HepG2 (cell line): Measurements from ENCODE around the gene HTR4. TPM values are rescaled to one million over a fixed set of nuclear protein-coding genes. Genes with fewer than 3 reads are reported as not detected.
A peak's percentile ranks its signal among the peaks of the same experiment; 100 is the strongest.

Experiments used
- CBFB ChIP-seq: sonication (generic); formaldehyde crosslinking; IDR thresholded peaks from 2 replicates; pipeline ENCODE4 v1.4.0; 2020; ENCODE audit warnings: missing genetic modification reagents
- EED ChIP-seq: sonication (generic); formaldehyde crosslinking; IDR thresholded peaks from 2 replicates; pipeline ENCODE4 v1.5.0; 2020; ENCODE audit warnings: mild to moderate bottlenecking, missing genetic modification reagents
- HHEX ChIP-seq: IDR thresholded peaks from 2 replicates; pipeline ENCODE4 v1.6.1; 2016; ENCODE audit warnings: control low read depth
- ISL2 ChIP-seq: sonication (generic); formaldehyde crosslinking; IDR thresholded peaks from 2 replicates; pipeline ENCODE4 v1.5.0; 2020; ENCODE audit warnings: missing genetic modification reagents
- LCORL ChIP-seq, 2 experiments: fragments of 450-650 bp in 1 of 2; sonication (generic) in 1 of 2; formaldehyde crosslinking in 1 of 2; IDR thresholded peaks; 2 replicates each; pipeline versions ENCODE4 v1.5.0 to v1.6.1; 2017 to 2020; ENCODE audit warnings: antibody characterized with exemption in 1 of 2, missing genetic modification reagents in 1 of 2
- MTA3 ChIP-seq: sonication (generic); formaldehyde crosslinking; IDR thresholded peaks from 2 replicates; pipeline ENCODE4 v1.4.0; 2020; ENCODE audit warnings: missing genetic modification reagents
- NCOA5 ChIP-seq: sonication (generic); formaldehyde crosslinking; IDR thresholded peaks from 2 replicates; pipeline ENCODE4 v1.4.0; 2020; ENCODE audit warnings: missing genetic modification reagents
- NFIC ChIP-seq: IDR thresholded peaks from 2 replicates; pipeline ENCODE4 v1.6.1; 2012; ENCODE audit warnings: mild to moderate bottlenecking, low read length, inconsistent platforms
- PAX8 ChIP-seq: sonication (generic); formaldehyde crosslinking; IDR thresholded peaks from 2 replicates; pipeline ENCODE4 v1.8.0; 2022; ENCODE audit warnings: mild to moderate bottlenecking, missing genetic modification reagents, borderline replicate concordance
- PHF21A ChIP-seq: sonication (generic); formaldehyde crosslinking; IDR thresholded peaks from 2 replicates; pipeline ENCODE4 v1.5.0; 2020; ENCODE audit warnings: mild to moderate bottlenecking, missing genetic modification reagents
- RARA ChIP-seq: IDR thresholded peaks from 2 replicates; pipeline ENCODE4 v1.6.1; 2016; ENCODE audit warnings: missing genetic modification reagents, missing compliant biosample characterization
- SSRP1 ChIP-seq: IDR thresholded peaks from 2 replicates; pipeline ENCODE4 v1.6.1; 2016; ENCODE audit warnings: control low read depth
- TCF7L2 ChIP-seq: IDR thresholded peaks from 2 replicates; pipeline ENCODE4 v1.6.1; 2011; ENCODE audit warnings: mild to moderate bottlenecking, low read depth, low read length, moderate library complexity
- ZNF180 ChIP-seq: sonication (generic); formaldehyde crosslinking; IDR thresholded peaks from 2 replicates; pipeline ENCODE4 v1.4.0; 2020; ENCODE audit warnings: low read depth, missing genetic modification reagents, borderline replicate concordance
- ZNF333 ChIP-seq: sonication (generic); formaldehyde crosslinking; IDR thresholded peaks from 2 replicates; pipeline ENCODE4 v1.4.0; 2020; ENCODE audit warnings: mild to moderate bottlenecking, missing genetic modification reagents, borderline replicate concordance
- ZNF382 ChIP-seq: sonication (generic); formaldehyde crosslinking; IDR thresholded peaks from 2 replicates; pipeline ENCODE4 v1.5.0; 2020; ENCODE audit warnings: missing genetic modification reagents, mild to moderate bottlenecking, borderline replicate concordance
- ZNF530 ChIP-seq: sonication (generic); formaldehyde crosslinking; IDR thresholded peaks from 2 replicates; pipeline ENCODE4 v1.5.0; 2020; ENCODE audit warnings: low read depth, mild to moderate bottlenecking, missing genetic modification reagents
- ZNF567 ChIP-seq: sonication (generic); formaldehyde crosslinking; IDR thresholded peaks from 2 replicates; pipeline ENCODE4 v1.8.1; 2023; ENCODE audit warnings: mild to moderate bottlenecking, missing genetic modification reagents, borderline replicate concordance
- ZNF746 ChIP-seq: sonication (generic); formaldehyde crosslinking; IDR thresholded peaks from 2 replicates; pipeline ENCODE4 v1.8.0; 2022; ENCODE audit warnings: mild to moderate bottlenecking, missing genetic modification reagents
- ZNF749 ChIP-seq: sonication (generic); formaldehyde crosslinking; IDR thresholded peaks from 2 replicates; pipeline ENCODE4 v1.8.0; 2022; ENCODE audit warnings: mild to moderate bottlenecking, missing genetic modification reagents, moderate library complexity, borderline replicate concordance
- polyA plus RNA-seq, 8 experiments: library from polyadenylated mRNA; depleted of rRNA in 3 of 8; stranded (reverse) in 7 of 8; unstranded in 1 of 8; fragments of >200 nt; fragmentation: Illumina TruSeq in 4 of 8; extraction: Trizol in 4 of 8; gene quantifications; 2 replicates each; pipeline versions ENCODE4 v1.2.1 to v1.2.3, GENCODE V29; 2011 to 2016; ENCODE audit warnings: low read depth in 4 of 8, missing spikeins in 1 of 8, mixed read lengths in 1 of 8; ENCODE audit not compliant: insufficient read depth in 1 of 8
- total RNA-seq, 5 experiments: library from RNA; depleted of rRNA; stranded (reverse); fragments of >200 nt; fragmentation: Illumina TruSeq; extraction: Trizol; gene quantifications; 2 replicates each; pipeline ENCODE4 v1.2.3, GENCODE V29; 2016; ENCODE audit warnings: low read depth in 1 of 5
- TF ChIP-seq, protein P1 (sequence below): sonication (generic); formaldehyde crosslinking; IDR thresholded peaks from 2 replicates; pipeline ENCODE4 v1.5.0; 2020; ENCODE audit warnings: mild to moderate bottlenecking, missing genetic modification reagents
- TF ChIP-seq, protein P2 (sequence below): sonication (generic); formaldehyde crosslinking; IDR thresholded peaks from 2 replicates; pipeline ENCODE4 v1.4.0; 2020; ENCODE audit warnings: missing genetic modification reagents
- TF ChIP-seq, protein P3 (sequence below): sonication (generic); formaldehyde crosslinking; conservative IDR thresholded peaks from 2 replicates; pipeline ENCODE4 v1.4.0; 2020; ENCODE audit warnings: mild to moderate bottlenecking, missing genetic modification reagents, moderate library complexity
- TF ChIP-seq, protein P4 (sequence below): sonication (generic); formaldehyde crosslinking; IDR thresholded peaks from 2 replicates; pipeline ENCODE4 v1.8.0; 2022; ENCODE audit warnings: mild to moderate bottlenecking, missing genetic modification reagents, moderate library complexity

HTR4 gene
- total and polyA plus RNA-seq, 2 of the 13 experiments (the other 11 are each of a cell fraction or from before 2014, with no cell fraction given), result not detected

DNA sequence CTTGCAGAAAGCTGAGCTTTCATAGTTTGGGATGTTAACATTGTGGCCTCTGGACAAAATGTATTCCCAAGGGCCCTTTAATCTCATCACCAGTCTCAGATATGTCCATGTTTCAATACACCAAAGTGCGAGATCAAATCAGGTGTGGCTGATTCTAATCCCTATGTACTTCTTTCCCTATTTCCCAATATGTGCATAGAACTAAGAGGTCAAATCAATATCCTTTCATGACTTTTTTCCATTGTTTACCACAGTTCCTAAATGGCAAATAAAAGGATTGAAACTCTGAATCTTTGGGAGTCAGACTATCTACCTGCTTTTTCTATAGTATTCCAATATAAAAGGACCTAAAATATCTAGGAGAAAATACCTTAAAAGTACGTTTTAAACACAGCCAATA, 165.6 kb downstream of the HTR4 start (continued):
- TF ChIP-seq ZNF530, result no peak
- TF ChIP-seq, protein P1, sequence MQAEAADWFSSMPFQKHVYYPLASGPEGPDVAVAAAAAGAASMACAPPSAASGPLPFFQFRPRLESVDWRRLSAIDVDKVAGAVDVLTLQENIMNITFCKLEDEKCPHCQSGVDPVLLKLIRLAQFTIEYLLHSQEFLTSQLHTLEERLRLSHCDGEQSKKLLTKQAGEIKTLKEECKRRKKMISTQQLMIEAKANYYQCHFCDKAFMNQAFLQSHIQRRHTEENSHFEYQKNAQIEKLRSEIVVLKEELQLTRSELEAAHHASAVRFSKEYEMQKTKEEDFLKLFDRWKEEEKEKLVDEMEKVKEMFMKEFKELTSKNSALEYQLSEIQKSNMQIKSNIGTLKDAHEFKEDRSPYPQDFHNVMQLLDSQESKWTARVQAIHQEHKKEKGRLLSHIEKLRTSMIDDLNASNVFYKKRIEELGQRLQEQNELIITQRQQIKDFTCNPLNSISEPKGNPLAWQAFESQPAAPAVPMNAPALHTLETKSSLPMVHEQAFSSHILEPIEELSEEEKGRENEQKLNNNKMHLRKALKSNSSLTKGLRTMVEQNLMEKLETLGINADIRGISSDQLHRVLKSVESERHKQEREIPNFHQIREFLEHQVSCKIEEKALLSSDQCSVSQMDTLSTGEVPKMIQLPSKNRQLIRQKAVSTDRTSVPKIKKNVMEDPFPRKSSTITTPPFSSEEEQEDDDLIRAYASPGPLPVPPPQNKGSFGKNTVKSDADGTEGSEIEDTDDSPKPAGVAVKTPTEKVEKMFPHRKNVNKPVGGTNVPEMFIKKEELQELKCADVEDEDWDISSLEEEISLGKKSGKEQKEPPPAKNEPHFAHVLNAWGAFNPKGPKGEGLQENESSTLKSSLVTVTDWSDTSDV (CRISPR knock-in tag), result no peak
- TF ChIP-seq CBFB (CRISPR knock-in tag), result no peak
- 0 out of 2 replicates have a peak, but pooled peaks have one; percentile 45 for TF ChIP-seq NFIC
- peak; percentile 84 for TF ChIP-seq RARA (CRISPR knock-in tag)
- TF ChIP-seq ZNF382 (CRISPR knock-in tag), result no peak
- TF ChIP-seq, protein P2, sequence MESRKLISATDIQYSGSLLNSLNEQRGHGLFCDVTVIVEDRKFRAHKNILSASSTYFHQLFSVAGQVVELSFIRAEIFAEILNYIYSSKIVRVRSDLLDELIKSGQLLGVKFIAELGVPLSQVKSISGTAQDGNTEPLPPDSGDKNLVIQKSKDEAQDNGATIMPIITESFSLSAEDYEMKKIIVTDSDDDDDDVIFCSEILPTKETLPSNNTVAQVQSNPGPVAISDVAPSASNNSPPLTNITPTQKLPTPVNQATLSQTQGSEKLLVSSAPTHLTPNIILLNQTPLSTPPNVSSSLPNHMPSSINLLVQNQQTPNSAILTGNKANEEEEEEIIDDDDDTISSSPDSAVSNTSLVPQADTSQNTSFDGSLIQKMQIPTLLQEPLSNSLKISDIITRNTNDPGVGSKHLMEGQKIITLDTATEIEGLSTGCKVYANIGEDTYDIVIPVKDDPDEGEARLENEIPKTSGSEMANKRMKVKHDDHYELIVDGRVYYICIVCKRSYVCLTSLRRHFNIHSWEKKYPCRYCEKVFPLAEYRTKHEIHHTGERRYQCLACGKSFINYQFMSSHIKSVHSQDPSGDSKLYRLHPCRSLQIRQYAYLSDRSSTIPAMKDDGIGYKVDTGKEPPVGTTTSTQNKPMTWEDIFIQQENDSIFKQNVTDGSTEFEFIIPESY, result no peak
- TF ChIP-seq LCORL (IDR thresholded peaks at IDR 0.05), result no peak
- TF ChIP-seq LCORL (CRISPR knock-in tag; IDR thresholded peaks at IDR 0.05), result no peak
- TF ChIP-seq, protein P3, sequence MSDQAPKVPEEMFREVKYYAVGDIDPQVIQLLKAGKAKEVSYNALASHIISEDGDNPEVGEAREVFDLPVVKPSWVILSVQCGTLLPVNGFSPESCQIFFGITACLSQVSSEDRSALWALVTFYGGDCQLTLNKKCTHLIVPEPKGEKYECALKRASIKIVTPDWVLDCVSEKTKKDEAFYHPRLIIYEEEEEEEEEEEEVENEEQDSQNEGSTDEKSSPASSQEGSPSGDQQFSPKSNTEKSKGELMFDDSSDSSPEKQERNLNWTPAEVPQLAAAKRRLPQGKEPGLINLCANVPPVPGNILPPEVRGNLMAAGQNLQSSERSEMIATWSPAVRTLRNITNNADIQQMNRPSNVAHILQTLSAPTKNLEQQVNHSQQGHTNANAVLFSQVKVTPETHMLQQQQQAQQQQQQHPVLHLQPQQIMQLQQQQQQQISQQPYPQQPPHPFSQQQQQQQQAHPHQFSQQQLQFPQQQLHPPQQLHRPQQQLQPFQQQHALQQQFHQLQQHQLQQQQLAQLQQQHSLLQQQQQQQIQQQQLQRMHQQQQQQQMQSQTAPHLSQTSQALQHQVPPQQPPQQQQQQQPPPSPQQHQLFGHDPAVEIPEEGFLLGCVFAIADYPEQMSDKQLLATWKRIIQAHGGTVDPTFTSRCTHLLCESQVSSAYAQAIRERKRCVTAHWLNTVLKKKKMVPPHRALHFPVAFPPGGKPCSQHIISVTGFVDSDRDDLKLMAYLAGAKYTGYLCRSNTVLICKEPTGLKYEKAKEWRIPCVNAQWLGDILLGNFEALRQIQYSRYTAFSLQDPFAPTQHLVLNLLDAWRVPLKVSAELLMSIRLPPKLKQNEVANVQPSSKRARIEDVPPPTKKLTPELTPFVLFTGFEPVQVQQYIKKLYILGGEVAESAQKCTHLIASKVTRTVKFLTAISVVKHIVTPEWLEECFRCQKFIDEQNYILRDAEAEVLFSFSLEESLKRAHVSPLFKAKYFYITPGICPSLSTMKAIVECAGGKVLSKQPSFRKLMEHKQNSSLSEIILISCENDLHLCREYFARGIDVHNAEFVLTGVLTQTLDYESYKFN (CRISPR knock-in tag), result peak; percentile 57; the same call in 1 of the 2 replicates
- no peak for TF ChIP-seq TCF7L2
- no peak for TF ChIP-seq NCOA5
- TF ChIP-seq SSRP1, result no peak
- TF ChIP-seq HHEX, result peak; percentile 65; the same call in 1 of the 2 replicates
- no peak for TF ChIP-seq PAX8 (CRISPR knock-in tag)
- peak; percentile 49; the same call in 1 of the 2 replicates for TF ChIP-seq ISL2 (CRISPR knock-in tag)
- TF ChIP-seq ZNF746, result no peak
- TF ChIP-seq MTA3 (CRISPR knock-in tag), result no peak
- TF ChIP-seq, protein P4, sequence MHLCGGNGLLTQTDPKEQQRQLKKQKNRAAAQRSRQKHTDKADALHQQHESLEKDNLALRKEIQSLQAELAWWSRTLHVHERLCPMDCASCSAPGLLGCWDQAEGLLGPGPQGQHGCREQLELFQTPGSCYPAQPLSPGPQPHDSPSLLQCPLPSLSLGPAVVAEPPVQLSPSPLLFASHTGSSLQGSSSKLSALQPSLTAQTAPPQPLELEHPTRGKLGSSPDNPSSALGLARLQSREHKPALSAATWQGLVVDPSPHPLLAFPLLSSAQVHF, result no peak
- TF ChIP-seq ZNF749 (CRISPR knock-in tag), result no peak
- no peak for TF ChIP-seq ZNF333 (CRISPR knock-in tag)
- TF ChIP-seq EED (CRISPR knock-in tag), result no peak
- TF ChIP-seq ZNF567, result no peak
- TF ChIP-seq PHF21A, result no peak
- no peak for TF ChIP-seq ZNF180 (CRISPR knock-in tag)
